ENCODE data around the gene LRTM2.

The LRTM2 gene

GRCh38 chr12:1882850-1883470 is 62.6 kb downstream of the LRTM2 start:
- DNase-seq (ENCODE audit: low read depth, low spot score) = no peak

GRCh38 chr12:1883513-1883912 is 63.1 kb downstream of the LRTM2 start:
- DNase-seq (ENCODE audit: low read depth, low spot score) = no peak

GRCh38 chr12:1884651-1885050 is 64.3 kb downstream of the LRTM2 start:
- DNase-seq (ENCODE audit: low read depth, low spot score) = no peak

- DNase-seq (ENCODE audit: low read depth, low spot score) = no peak
Measured at GRCh38 chr12:1885082-1885596, 64.8 kb downstream of the LRTM2 start.

- no peak for DNase-seq (ENCODE audit: low read depth, low spot score)
Measured at GRCh38 chr12:1885599-1886245, 65.4 kb downstream of the LRTM2 start.

Measured in smooth muscle cell of the brain vasculature (primary cell).